K562 (cell line): ENCODE measurements around the gene DDX54. TPM values are rescaled to one million over a fixed set of nuclear protein-coding genes. Genes with fewer than 3 reads are reported as not detected.
A peak's percentile ranks its signal among the peaks of the same experiment; 100 is the strongest.

Source experiments
- ARID2 ChIP-seq: fragments of 450-650 bp; IDR thresholded peaks from 2 replicates; pipeline ENCODE4 v1.6.1; 2017; ENCODE audit warnings: antibody characterized with exemption, mild to moderate bottlenecking
- CBFA2T2 ChIP-seq: fragments of 450-650 bp; conservative IDR thresholded peaks from 2 replicates; pipeline ENCODE4 v1.6.1; 2017; ENCODE audit warnings: mild to moderate bottlenecking
- CBX3 ChIP-seq, 2 experiments: IDR thresholded peaks; 1 replicate in 1 of 2; 2 replicates in 1 of 2; pipeline ENCODE4 v1.6.1; 2012; ENCODE audit warnings: inconsistent platforms in 2 of 2, low read length in 2 of 2, borderline replicate concordance in 1 of 2, control low read depth in 1 of 2
- CREB1 ChIP-seq, 2 experiments: sonication (generic) in 1 of 2; formaldehyde crosslinking in 1 of 2; IDR thresholded peaks; 2 replicates each; pipeline versions ENCODE4 v1.6.1 to v1.8.0; 2012 to 2022; ENCODE audit warnings: inconsistent platforms in 1 of 2, mild to moderate bottlenecking in 1 of 2, missing genetic modification reagents in 1 of 2, moderate library complexity in 1 of 2
- CREBBP ChIP-seq: IDR thresholded peaks from one replicate; pipeline ENCODE4 v1.6.1; 2012; ENCODE audit warnings: low read depth, mild to moderate bottlenecking, control low read depth, inconsistent platforms, low read length
- DACH1 ChIP-seq: fragments of 450-650 bp; IDR thresholded peaks from 2 replicates; pipeline ENCODE4 v1.6.1; 2018; ENCODE audit not compliant: partially characterized antibody
- DIDO1 ChIP-seq: fragments of 450-650 bp; IDR thresholded peaks from 2 replicates; pipeline ENCODE4 v1.6.1; 2016; ENCODE audit warnings: low read depth, missing biosample characterization, missing genetic modification characterization
- GATA2 ChIP-seq: sonication (generic); formaldehyde crosslinking; IDR thresholded peaks from 2 replicates; pipeline ENCODE4 v1.4.0; 2020; ENCODE audit warnings: mild to moderate bottlenecking, missing genetic modification reagents
- HNRNPUL1 ChIP-seq: fragments of 200-400 bp; formaldehyde crosslinking; IDR thresholded peaks from 2 replicates; pipeline ENCODE4 v1.6.1; 2017; ENCODE audit warnings: low read length
- IFI16 ChIP-seq: fragments of 250-450 bp; sonication (Bioruptor Pico); IDR thresholded peaks from 2 replicates; pipeline ENCODE4 v2.1.2; 2022; ENCODE audit warnings: mild to moderate bottlenecking, inconsistent platforms
- IRF2 ChIP-seq: sonication (generic); formaldehyde crosslinking; IDR thresholded peaks from 2 replicates; pipeline ENCODE4 v1.8.1; 2022; ENCODE audit warnings: mild to moderate bottlenecking, missing genetic modification reagents
- MEF2D ChIP-seq: conservative IDR thresholded peaks from 2 replicates; pipeline ENCODE4 v1.6.1; 2016; ENCODE audit warnings: low read depth, missing genetic modification characterization, missing compliant biosample characterization
- NCOA2 ChIP-seq, 2 experiments: fragments of 450-650 bp; IDR thresholded peaks; 2 replicates each; pipeline ENCODE4 v1.6.1; 2018; ENCODE audit warnings: mild to moderate bottlenecking in 2 of 2, moderate library complexity in 1 of 2; ENCODE audit not compliant: partially characterized antibody in 2 of 2
- NFE2L1 ChIP-seq: fragments of 450-650 bp; IDR thresholded peaks from 2 replicates; pipeline ENCODE4 v1.6.1; 2016; ENCODE audit warnings: missing genetic modification characterization, low read depth, mild to moderate bottlenecking, missing compliant biosample characterization, moderate library complexity, borderline replicate concordance
- POLR2A ChIP-seq: fragments of 450-650 bp; conservative IDR thresholded peaks from 2 replicates; pipeline ENCODE4 v1.6.1; 2016
- POLR3G ChIP-seq: IDR thresholded peaks from 2 replicates; pipeline ENCODE4 v1.6.1; 2011; ENCODE audit not compliant: insufficient read length, insufficient replicate concordance; ENCODE audit errors: extremely low read depth
- PRMT5 ChIP-seq: sonication (generic); formaldehyde crosslinking; IDR thresholded peaks from 2 replicates; pipeline ENCODE4 v1.5.0; 2020; ENCODE audit warnings: missing genetic modification reagents
- RBBP5 ChIP-seq: fragments of 200-600 bp; sonication (generic); IDR thresholded peaks from 2 replicates; pipeline ENCODE4 v1.6.1; 2012; ENCODE audit warnings: borderline replicate concordance, mild to moderate bottlenecking, low read length, control low read depth, inconsistent platforms; ENCODE audit not compliant: insufficient read depth, poor library complexity, severe bottlenecking
- RBM25 ChIP-seq: fragments of 200-400 bp; formaldehyde crosslinking; IDR thresholded peaks from 2 replicates; pipeline ENCODE4 v1.6.1; 2018; ENCODE audit warnings: low read length, low read depth, moderate library complexity; ENCODE audit not compliant: severe bottlenecking
- RFX1 ChIP-seq: fragments of 450-650 bp; IDR thresholded peaks from 2 replicates; pipeline ENCODE4 v1.6.1; 2016; ENCODE audit warnings: mild to moderate bottlenecking, moderate library complexity
- TAF15 ChIP-seq: fragments of 200-400 bp; formaldehyde crosslinking; IDR thresholded peaks from 2 replicates; pipeline ENCODE4 v1.6.1; 2017; ENCODE audit warnings: mild to moderate bottlenecking, low read depth, low read length, moderate library complexity
- ZBED1 ChIP-seq: IDR thresholded peaks from 2 replicates; pipeline ENCODE4 v1.6.1; 2014
- ZFPM2 ChIP-seq: fragments of 250-450 bp; sonication (Bioruptor Pico); IDR thresholded peaks from 2 replicates; pipeline ENCODE4 v1.5.1; 2022; ENCODE audit warnings: mild to moderate bottlenecking
- ZMIZ1 ChIP-seq, 2 experiments: fragments of 150-350 bp in 1 of 2; IDR thresholded peaks; 2 replicates each; pipeline ENCODE4 v1.6.1; 2012 to 2016; ENCODE audit warnings: low read depth in 2 of 2, low read length in 2 of 2, mild to moderate bottlenecking in 1 of 2, moderate library complexity in 1 of 2
- ZNF586 ChIP-seq: fragments of 450-650 bp; formaldehyde crosslinking; conservative IDR thresholded peaks from 2 replicates; pipeline ENCODE4 v1.4.0; 2020; ENCODE audit warnings: mild to moderate bottlenecking, moderate library complexity
- ZNF696 ChIP-seq: fragments of 250-450 bp; sonication (Bioruptor Pico); conservative IDR thresholded peaks from 2 replicates; pipeline ENCODE4 v1.4.0; 2020; ENCODE audit warnings: mild to moderate bottlenecking, moderate library complexity
- ZNF740 ChIP-seq, 3 experiments: fragments of 200-800 bp in 1 of 3; sonication (Bioruptor generic) in 1 of 3; sonication (generic) in 1 of 3; formaldehyde crosslinking in 1 of 3; IDR thresholded peaks; 2 replicates each; pipeline versions ENCODE4 v1.6.1 to v1.8.0; 2016 to 2022; ENCODE audit warnings: mild to moderate bottlenecking in 2 of 3, missing compliant biosample characterization in 2 of 3, missing genetic modification characterization in 2 of 3, missing genetic modification reagents in 1 of 3
- ZNF76 ChIP-seq: fragments of 250-450 bp; sonication (Bioruptor Pico); IDR thresholded peaks from 2 replicates; pipeline ENCODE4 v1.4.0; 2020; ENCODE audit warnings: mild to moderate bottlenecking, moderate library complexity, borderline replicate concordance
- polyA plus RNA-seq, 8 experiments: library from polyadenylated mRNA; depleted of rRNA in 4 of 8; stranded (reverse) in 5 of 8; unstranded in 3 of 8; fragments of >200 nt; fragmentation: Nextera tagmentation in 2 of 8; fragmentation: Illumina TruSeq in 1 of 8; extraction: Ambion mirVana in 2 of 8; extraction: Trizol in 1 of 8; gene quantifications; 2 replicates each; pipeline versions ENCODE4 v1.2.1 to v1.2.3, GENCODE V29; 2011 to 2014; ENCODE audit warnings: inconsistent platforms in 1 of 8, missing spikeins in 1 of 8
- total RNA-seq, 7 experiments: library from RNA; depleted of rRNA in 6 of 7; stranded (reverse); fragments of >200 nt in 6 of 7; fragmentation: Illumina TruSeq in 2 of 7; extraction: Trizol in 2 of 7; gene quantifications; 2 replicates each; pipeline versions ENCODE4 v1.2.1 to v1.2.3, GENCODE V29; 2011 to 2021; ENCODE audit warnings: low replicate concordance in 1 of 7

The DDX54 gene
- total and polyA plus RNA-seq, 9 of the 15 experiments (the other 6 are each of a cell fraction or from before 2014, with no cell fraction given), result 1.4 to 135 (median 51.4) TPM

- no peak for TF ChIP-seq TAF15
- no peak for TF ChIP-seq POLR2A
- no peak for TF ChIP-seq RFX1
- TF ChIP-seq ZFPM2 (CRISPR knock-in tag), result no peak
- TF ChIP-seq CBFA2T2, result no peak
- no peak for TF ChIP-seq POLR3G
- peak; percentile 6 for TF ChIP-seq DACH1
- no peak for TF ChIP-seq ZNF586 (CRISPR knock-in tag)
- TF ChIP-seq RBM25, result peak; percentile 99
- no peak for TF ChIP-seq DIDO1 (tag)
- peak; percentile 30; the same call in 1 of the 2 replicates for TF ChIP-seq GATA2 (CRISPR knock-in tag)
- TF ChIP-seq IRF2, result no peak
- TF ChIP-seq RBBP5, result no peak
- TF ChIP-seq CREB1 (IDR thresholded peaks at IDR 0.05), result no peak
- no peak for TF ChIP-seq CREB1 (CRISPR knock-in tag; IDR thresholded peaks at IDR 0.05)
- no peak for TF ChIP-seq NFE2L1 (tag)
- no peak for TF ChIP-seq ZNF740 (CRISPR knock-in tag; IDR thresholded peaks at IDR 0.05)
- no peak for TF ChIP-seq ZNF740 (tag; IDR thresholded peaks at IDR 0.05)
- TF ChIP-seq ZNF76 (CRISPR knock-in tag), result no peak
- TF ChIP-seq CREBBP, result no peak
- TF ChIP-seq HNRNPUL1, result no peak
- TF ChIP-seq NCOA2 (IDR thresholded peaks at IDR 0.05; ENCODE audit: partially characterized antibody in 2 of 2), result no peak
- TF ChIP-seq PRMT5 (CRISPR knock-in tag), result no peak
- TF ChIP-seq CBX3 (IDR thresholded peaks at IDR 0.05; ENCODE audit: borderline replicate concordance in 1 of 2, low read length in 2 of 2), result peak in 1 of 2 experiments; percentile 84; a peak in 2 of 3 replicates
- TF ChIP-seq ARID2, result no peak
- TF ChIP-seq ZMIZ1 (IDR thresholded peaks at IDR 0.05; ENCODE audit: low read depth in 2 of 2, low read length in 2 of 2), result no peak
- no peak for TF ChIP-seq ZNF696 (CRISPR knock-in tag)
- no peak for TF ChIP-seq ZBED1
- TF ChIP-seq IFI16 (CRISPR knock-in tag), result no peak
- 0 out of 2 replicates have a peak, but pooled peaks have one; percentile 41 for TF ChIP-seq MEF2D (tag)
Observed at GRCh38 chr12:113186033-113186365, 721 bp upstream of the DDX54 start (continued).
